Measurements from ENCODE around the gene XKR7.
"Not testable (repeated sequence)": the region's sequence is repeated elsewhere in the genome, so short reads cannot be mapped to it uniquely, and the experiment has no call there.

Gene XKR7

GRCh38 chr20:32013326-32013725 lies 45.4 kb downstream of the XKR7 start:
- no peak for DNase-seq (ENCODE audit: low spot score)

GRCh38 chr20:32017711-32018251 lies 49.8 kb downstream of the XKR7 start:
- DNase-seq (ENCODE audit: low spot score) = peak; percentile 43

- peak; percentile 17 for DNase-seq (ENCODE audit: low spot score)
Measured at GRCh38 chr20:32018269-32019155, 50.6 kb downstream of the XKR7 start.

DNA sequence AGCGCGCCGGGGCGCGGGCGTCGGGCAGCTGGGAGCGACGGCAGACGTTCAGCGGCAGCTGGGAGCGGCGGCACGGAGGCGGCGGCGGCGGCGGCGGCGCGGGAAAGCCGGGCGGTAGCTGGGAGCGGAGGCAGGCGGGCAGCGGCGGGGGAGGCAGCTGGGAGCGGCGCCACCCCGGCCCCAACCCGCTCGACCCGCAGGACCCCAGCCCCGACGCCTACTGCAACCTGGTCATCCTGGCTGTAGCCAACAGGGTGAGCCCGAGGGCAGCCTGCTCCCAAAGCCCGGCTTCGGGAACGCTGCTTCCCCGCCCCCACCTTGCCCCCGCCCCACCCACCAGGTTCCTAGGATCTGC lies 51.2 kb downstream of the XKR7 start:
- DNase-seq (ENCODE audit: low spot score) = no peak

GRCh38 chr20:32019563-32020463 lies 51.9 kb downstream of the XKR7 start:
- no peak for DNase-seq (ENCODE audit: low spot score)

- DNase-seq (ENCODE audit: low spot score) = no peak
Measured at GRCh38 chr20:32021091-32021490, 53.1 kb downstream of the XKR7 start.

GRCh38 chr20:32024683-32025295 lies 56.8 kb downstream of the XKR7 start:
- no peak for DNase-seq (ENCODE audit: low spot score)

DNA sequence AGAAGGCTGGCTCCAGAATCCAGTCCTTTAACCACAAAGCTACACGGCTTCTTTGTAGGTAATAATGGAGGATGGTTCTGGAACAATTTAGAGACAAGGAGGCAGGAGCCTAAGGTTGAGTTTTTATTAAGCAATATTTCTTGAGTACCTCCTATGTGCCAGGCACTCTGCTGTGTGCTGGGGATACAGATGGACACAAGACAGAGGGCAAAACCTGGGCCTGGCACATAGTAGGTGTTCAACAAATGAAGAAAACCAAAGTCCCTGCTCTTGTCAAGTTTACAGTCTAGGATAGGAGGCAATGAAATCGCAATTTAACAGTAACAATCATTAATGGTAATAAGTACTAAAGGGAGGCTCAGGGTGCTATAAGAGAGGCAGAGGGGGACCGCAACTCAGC lies 59.7 kb downstream of the XKR7 start:
- DNase-seq (ENCODE audit: low spot score) = no peak

DNA sequence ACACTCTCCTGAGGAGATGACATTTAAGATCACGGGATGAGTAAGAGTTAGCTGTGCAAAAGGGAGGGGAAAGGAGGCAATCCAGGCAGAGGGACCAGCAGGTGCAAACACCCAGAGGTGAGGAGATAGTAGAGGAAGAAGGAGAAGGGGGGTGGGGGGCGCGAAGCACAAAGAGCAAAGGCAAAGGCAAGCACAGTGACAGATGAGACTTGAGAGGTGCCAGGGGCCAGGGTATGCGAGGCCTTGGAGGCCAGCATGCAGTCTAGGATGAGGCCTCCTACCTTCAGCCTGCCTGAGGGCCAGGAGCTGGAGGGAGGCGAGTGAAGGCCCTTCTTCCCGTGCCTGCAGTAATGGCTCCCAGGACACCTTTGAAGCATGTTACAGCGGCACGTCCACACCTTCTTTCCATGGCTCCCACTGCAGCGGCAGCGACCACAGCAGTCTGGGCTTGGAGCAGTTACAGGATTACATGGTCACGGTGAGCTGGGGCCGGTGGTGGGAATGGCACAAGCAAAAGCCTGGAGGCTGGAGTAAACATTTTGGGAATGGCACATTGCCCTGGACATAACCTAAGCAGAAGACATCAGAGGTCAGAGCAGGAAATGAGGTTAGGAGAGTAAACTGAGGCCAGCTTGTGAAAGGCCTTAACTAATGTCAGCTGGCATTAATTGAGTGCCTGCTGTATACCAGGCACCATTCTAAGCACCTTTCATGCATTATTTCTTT lies 60.9 kb downstream of the XKR7 start:
- no peak for DNase-seq (ENCODE audit: low spot score)

DNA sequence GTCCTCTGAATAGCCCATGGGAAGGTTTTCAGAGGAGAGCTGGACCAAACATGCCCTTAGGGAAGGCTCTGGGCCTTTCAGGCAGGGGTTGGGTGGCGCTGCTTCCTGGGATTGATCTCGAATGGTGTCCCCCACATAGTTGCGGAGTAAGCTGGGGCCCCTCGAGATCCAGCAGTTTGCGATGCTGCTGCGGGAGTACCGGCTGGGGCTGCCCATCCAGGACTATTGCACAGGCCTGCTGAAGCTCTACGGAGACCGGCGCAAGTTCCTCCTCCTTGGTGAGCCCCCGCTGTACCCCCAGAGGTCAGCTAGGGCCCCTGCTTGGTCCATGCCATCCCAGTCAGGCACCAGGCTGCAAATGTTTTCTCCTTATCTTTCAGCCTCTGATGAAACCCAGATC lies 61.6 kb downstream of the XKR7 start:
- no peak for DNase-seq (ENCODE audit: low spot score)

GRCh38 chr20:32031007-32031958 lies 63.3 kb downstream of the XKR7 start:
- DNase-seq (ENCODE audit: low spot score) = peak; percentile 40

GRCh38 chr20:32033316-32033715 lies 65.4 kb downstream of the XKR7 start:
- DNase-seq (ENCODE audit: low spot score) = no peak

DNA sequence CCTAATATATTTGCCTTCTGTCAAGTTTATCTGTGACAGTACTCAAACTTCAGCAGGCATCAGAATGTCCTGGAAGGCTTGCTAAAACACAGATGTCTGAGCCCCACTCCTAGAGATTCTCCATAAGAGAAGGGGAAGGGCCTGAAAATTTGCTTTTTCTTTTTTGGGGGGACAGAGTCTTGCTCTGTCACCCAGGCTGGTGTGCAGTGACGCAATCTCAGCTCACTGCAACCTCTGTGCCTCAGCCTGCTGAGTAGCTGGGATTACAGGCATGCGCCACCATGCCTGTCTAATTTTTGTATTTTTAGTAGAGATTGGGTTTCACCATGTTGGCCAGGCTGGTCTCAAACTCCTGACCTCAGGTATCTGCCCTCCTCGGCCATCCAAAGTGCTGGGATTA lies 65.8 kb downstream of the XKR7 start:
- DNase-seq (ENCODE audit: low spot score) = not testable (repeated sequence)

DNA sequence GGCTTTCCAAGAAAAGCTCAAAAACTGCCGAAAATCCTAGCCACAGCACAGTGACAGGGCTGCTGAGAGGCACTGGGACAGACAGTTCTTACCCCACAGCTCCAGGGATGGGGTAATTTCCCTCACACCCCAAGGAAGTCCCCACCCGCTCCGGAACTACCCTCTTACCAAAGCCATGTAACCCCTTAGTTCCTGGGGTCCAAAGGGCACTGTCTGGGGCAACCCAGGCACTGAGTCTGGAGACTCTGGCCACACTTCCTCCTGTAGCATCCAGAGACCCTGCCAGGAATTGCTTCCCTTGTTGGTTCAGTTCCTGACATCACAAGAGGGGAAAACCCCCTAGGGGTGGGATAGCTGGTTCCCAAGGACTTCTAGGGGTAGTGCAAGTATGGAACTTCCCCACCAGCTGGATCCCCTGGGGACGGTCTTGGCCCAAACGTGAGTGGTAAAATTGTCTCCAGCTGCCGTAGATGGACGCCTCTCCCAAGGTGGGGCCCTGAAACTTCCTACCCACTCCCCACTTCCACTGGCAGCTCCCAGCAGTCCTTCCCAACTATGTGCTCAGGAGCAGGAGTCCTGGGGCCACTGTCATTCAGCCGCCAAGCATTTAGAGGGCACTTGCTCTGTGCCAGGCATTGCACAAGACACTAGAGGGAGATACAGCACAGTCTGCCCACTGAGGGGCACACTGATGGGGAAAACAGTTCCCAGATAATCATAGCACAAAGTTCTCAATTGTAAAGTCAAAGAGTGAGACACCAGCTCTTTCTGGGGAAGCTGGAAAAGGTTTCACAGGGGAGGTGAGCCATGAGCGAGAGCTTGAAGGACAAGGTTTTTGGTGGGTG lies 66.9 kb downstream of the XKR7 start:
- no peak for DNase-seq (ENCODE audit: low spot score)

DNA sequence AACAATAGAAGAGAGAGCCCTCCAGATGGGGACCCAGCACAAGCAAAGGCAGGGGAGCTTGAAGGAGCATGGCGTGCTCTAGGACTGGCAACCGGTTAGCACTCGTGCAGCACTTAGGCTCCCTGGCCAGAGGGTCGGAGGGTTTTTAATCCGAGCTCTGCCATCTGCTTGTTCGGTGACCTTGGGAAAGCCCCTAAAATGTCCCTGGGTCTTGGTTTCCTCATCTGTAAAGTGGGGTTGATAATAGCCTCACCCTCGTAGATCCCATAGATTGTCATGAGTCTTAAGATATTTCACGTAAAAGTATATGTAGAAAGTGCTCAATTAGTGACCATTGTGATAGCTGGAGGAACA lies 67.5 kb downstream of the XKR7 start:
- DNase-seq (ENCODE audit: low spot score) = no peak

- no peak for DNase-seq (ENCODE audit: low spot score)
Measured at GRCh38 chr20:32036252-32036651, 68.3 kb downstream of the XKR7 start.

DNA sequence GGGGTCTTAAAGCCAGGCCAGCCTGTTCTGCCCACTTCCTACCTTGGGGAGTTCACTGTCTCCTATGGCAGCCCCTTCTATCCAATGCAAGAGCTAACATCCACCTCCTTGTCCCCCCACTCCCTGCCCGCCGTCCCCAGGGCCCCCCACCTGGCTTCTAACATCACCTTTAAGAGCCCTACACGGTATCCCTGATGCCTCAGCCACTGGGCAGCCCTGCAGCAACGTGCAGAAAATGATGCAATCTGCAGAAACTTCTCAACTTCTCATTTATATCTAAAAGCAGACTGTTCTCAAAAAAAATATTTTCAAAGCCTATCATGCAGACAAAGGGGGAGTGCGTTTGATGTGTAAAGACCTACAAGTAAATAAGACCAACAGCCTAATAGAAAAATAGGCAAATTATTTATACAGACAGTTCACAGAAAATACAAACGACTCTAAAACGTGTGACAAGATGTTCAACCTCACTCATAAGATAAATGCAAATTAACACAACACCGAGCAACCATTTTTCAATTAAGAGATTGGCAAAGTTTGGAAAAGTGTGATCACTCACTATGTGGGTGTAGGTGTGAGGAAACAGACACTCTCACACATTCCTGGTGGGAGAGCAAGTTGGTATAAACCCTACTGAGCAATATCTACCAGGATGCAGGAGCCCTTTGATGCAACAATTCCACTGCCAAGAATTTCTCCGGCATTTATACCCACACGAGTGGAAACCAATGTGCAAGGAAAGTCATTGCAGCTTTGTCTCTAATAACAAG lies 69.0 kb downstream of the XKR7 start:
- no peak for DNase-seq (ENCODE audit: low spot score)

- no peak for DNase-seq (ENCODE audit: low spot score)
Measured at GRCh38 chr20:32037929-32038328, 70.0 kb downstream of the XKR7 start.
